Activated T-cell treated with anti-CD3 and anti-CD28 coated beads for 48 hours (primary cell): ENCODE measurements around the gene SAMM50.
"Not testable (repeated sequence)": the region's sequence is repeated elsewhere in the genome, so short reads cannot be mapped to it uniquely, and the experiment has no call there.

Source experiments
- DNase-seq: peaks from one replicate; pipeline ENCODE4 v3.0.0-alpha.2; 2020; ENCODE audit warnings: low read depth

Gene SAMM50

DNA sequence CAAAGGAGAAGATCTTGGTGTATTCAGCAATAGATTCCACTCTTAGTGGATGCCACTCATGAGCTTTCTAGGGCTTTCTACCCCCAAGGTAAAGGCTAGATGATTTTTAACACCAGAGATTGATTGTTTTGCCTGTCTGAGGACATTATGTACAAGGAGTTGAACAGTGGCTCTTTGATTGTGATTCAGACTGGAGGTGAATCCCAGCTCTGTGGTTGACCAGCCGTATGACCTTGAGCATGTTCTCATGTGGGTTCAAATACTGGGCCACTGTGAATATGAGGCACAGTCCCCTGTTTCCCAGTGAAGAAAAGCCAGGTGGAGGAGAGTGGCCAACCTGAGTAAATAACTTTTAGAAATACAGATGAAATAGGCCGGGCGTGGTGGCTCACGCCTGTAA is 44.9 kb downstream of the SAMM50 start:
- no peak for DNase-seq

DNA sequence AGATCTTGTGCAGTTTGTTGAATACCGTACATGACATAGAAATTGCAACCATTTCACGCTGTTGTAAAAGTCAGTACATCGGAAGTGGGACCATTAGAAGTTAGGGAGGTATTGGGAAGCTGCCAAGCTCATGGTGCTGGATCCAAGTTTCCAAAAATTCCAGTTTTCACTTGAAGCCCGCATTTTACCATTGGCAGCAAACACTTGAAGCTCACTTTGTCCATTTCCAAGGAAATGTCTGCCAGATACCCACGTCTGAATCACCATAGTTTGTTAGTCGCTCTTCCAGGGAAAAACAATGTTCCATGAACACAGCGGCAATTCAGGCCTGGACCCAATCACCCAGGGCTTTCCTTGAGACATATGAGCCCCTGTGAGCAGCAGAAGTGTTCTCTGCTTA is 46.3 kb downstream of the SAMM50 start:
- DNase-seq, result no peak

DNA sequence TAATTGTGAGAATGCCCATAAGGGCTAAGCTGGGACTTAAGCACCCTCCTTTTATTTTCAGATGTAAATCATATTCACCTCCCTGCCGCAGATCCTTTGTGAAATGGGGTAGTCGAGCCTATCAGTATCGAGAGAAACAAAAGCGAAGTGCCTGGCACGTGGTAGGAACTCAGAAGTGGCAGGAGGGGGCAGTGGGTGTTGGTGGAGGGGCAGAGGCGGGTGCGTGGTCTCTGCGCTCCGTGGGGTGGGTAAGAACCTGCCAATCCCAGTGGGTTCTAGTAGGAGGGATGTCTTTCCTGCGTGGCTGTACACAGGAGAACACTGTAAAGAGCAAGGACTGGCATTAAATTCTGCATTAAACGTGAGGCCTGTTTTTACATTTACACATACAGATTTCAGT is 47.1 kb downstream of the SAMM50 start:
- no peak for DNase-seq

DNA sequence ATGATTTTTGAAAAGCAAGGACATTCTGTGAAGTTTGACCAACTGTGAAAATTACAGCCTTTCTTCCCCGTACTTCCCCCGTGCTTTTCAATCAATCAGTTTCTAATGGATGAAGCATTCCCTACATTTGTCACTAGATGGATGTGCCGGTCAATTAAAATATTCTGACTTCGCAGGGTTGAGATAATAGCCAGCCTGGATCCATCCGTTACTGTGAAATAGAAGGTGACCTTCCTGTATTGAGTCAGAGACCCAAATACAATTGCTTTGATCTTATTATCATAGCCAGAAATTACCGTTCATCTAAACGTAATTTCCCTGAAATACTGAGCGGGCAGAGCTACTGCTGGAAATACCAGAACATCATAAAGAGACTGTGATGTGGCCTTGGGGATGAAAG is 47.8 kb downstream of the SAMM50 start:
- DNase-seq, result no peak

DNA sequence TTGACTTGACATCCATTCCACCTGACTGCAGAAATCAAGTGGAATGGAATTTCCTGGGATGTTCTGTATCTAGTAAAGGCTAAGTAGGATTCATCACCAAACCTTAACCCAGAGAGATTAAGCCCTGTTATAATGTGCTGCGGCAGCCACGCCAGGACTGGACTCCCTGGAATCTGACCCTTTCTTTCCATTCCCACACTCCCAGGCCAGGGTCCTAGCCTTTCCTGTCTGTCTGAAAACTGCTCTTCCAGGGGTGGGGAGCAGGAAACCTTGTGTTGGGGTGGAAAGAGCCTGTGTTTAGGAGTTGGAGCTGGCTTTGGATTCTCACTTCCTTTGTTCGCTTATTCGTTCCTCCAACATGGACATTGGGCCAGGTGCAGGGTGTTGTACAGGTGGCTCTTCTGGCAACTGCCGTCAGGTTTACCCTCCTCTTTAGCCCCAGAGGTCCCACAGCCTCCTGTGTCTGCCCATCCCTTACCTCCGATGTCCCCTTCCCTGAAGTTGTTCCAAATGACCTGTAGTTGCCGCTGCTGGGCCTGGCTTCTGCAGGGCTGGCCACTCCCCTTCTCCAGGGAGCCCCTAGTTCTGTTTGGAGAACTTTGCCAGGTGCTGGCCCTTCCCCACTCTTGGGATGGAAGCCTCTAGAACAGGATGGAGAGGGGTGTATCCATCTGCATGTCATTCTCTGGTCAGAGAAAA is 48.3 kb downstream of the SAMM50 start:
- no peak for DNase-seq

DNA sequence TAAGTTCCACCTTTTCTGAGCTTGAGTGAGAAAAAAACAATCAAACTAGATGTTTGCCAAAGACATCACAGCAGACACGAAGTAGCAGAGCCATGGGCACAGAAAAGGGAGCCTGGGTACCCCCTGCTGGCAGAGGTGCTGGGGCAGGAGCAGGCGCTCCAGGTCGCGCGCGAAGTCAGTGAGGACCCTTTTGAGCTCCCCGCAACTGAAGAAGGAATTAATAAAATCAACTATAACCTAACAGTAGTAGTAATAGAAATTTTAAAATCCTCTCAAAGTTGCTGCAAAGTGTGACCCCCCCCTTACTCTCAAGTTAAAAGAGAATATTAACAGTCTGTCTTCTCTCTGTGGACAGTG is 48.8 kb downstream of the SAMM50 start:
- no peak for DNase-seq

DNA sequence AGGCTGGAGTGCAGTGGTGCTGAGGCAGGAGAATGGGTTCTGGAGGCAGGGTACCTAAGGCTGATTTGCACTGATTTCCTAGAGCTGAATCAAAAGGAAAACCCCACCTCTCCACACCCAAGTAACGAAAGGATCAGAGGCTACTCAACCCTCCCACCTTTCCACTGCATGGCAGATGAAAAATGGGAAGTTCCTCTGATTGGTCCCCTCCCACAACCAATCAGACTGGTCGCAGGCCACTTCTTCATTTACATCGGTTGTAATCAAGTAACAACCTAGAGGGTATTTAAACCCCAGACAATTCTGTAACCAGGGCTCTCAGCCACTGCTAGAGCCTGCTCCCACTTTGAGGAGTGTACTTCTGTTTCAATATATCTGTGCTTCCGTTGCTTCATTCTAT is 50.3 kb downstream of the SAMM50 start:
- no peak for DNase-seq

DNA sequence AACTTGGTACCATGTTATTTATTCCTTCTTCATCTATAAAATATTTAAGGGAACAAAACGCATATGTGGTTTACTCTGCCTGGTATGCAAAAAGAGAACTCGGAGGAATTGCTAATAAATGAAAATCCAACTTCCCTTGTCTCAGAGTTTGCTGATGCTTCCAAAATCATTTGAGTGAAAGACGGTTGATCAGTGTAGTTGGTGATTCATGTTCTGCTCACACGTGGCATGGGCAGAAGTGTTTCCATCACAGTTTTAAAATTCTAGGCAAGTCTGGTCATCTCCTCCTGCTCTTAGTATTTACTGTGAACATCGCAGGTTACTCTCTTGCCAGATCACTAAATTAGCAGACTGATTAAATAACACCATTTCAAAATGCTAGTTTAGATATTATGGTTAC is 56.9 kb downstream of the SAMM50 start:
- DNase-seq, result no peak

DNA sequence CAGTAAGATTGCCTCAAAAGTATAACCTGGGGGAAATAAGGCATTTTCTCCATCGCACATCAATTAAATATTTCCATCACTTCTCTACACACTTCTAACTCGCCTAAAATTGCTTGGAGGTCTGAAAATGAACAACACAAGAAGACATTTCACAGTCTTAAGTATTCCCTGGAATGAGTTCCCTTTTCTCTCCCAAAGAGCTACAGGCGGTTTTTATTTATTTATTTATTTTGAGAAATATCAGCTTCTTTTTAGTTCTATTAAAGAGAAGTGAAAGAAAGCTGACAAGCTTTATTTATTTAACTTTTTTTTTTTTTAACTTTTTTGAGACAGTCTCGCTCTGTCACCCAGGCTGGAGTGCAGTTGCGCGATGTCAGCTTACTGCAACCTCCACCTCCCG is 57.3 kb downstream of the SAMM50 start:
- no peak for DNase-seq

DNA sequence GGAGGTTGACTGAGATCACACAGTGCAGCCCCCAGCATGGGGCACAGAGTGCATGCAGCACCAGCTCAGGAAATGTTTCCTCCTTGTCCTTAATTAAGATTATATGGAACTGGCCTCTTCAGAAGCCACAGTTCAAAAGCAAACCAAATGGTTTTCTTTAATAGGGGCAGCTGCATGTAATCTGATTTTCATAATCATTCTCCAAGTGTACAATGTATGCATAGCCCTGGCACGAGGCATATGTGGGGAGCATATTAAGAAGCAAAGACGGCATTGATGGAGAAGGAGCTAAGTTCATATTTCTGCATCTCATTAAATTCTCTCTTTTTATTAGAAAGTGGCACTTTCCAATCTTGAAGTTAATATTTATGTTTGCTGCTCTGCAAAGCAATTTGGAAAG is 59.0 kb downstream of the SAMM50 start:
- DNase-seq, result no peak

DNA sequence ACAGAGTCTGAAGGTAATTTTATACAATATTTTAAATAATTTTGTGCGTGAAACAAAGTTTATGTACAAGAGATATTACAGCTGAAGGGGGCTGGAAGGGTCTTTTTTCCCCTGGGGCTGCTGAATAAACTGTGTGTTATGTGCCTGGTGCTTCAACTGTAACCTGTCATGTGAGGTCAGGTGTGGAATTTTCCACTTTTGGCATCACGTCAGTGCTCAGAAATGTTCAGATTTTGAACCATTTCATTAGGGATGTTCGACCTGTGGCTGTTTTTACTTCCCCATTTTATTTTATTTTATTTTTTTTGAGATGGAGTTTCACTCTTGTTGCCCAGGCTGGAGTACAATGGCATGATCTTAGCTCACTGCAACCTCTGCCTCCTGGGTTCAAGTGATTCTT is 61.3 kb downstream of the SAMM50 start:
- not testable (repeated sequence) for DNase-seq

DNA sequence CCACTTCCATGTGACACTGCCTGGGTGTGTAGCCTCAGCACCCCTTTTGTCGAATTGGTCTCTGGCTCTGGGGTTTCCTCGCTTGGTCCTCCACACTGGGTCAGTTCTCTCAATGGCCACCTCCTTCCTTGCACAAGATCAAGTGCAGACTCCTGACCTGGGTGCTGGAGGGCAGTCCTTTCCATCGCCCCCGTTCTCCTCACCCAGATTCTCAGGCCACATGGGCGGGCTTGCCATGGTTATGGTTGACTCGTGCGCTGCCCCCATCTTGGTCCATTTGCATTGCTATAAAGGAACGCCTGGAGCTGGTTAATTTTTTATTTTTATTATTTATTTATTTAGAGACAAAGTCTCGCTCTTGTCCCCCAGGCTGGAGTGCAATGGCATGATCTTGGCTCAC is 63.4 kb downstream of the SAMM50 start:
- no peak for DNase-seq

DNA sequence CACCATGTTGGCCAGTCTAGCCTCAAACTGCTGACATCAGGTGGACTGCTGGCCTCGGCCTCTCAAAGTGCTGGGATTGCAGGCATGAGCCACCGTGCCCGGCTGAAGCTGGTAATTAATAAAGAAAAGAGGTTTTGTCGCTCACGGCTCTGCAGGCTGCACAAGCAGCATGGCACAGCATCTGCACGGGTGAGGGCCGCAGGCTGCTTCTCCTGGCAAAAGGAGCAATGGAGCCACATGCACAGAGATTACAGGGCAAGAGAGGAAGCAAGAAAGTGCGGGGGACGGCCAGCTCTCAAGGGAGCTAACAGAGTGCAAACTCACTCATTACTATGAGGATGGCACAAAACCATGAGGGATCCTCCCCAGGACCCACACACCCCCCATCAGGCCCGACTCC is 64.2 kb downstream of the SAMM50 start:
- DNase-seq, result no peak

DNA sequence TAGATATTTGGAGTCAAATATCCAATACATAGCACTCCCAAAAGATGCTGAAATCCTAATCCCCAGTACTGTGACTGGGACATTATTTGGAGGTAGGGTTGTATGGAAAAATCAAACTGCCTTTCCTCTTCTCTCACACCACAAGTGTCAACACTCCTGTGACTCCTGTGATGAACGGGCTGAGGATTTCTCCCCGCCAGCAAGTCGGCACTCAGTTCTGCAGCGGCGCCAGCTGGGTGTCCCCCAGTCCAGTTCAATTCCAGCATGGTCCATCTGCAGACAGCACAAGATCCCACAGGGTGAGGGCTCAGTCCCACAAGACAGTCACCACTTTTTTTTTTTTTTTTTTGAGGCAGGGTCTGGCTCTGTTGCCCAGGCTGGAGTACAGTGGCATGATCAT is 64.6 kb downstream of the SAMM50 start:
- DNase-seq, result no peak

DNA sequence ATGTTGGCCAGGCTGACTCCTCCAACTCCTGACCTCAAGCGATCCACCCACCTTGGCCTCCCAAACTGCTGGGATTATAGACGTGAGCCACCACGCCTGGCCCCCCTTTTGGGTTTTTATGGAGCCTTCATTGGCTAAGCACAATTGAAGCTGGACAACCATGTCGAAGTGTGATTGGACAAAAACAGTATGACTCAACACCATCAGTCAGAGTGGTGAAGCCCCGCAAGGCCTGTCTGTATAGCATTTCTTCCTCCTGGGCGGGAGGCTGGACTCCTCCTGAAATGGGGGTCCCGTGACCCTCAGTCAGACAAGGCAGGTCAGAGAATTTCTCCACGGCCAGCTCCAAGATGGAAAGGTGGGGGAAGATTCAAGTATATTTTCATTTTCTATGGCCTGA is 65.7 kb downstream of the SAMM50 start:
- DNase-seq, result no peak

DNA sequence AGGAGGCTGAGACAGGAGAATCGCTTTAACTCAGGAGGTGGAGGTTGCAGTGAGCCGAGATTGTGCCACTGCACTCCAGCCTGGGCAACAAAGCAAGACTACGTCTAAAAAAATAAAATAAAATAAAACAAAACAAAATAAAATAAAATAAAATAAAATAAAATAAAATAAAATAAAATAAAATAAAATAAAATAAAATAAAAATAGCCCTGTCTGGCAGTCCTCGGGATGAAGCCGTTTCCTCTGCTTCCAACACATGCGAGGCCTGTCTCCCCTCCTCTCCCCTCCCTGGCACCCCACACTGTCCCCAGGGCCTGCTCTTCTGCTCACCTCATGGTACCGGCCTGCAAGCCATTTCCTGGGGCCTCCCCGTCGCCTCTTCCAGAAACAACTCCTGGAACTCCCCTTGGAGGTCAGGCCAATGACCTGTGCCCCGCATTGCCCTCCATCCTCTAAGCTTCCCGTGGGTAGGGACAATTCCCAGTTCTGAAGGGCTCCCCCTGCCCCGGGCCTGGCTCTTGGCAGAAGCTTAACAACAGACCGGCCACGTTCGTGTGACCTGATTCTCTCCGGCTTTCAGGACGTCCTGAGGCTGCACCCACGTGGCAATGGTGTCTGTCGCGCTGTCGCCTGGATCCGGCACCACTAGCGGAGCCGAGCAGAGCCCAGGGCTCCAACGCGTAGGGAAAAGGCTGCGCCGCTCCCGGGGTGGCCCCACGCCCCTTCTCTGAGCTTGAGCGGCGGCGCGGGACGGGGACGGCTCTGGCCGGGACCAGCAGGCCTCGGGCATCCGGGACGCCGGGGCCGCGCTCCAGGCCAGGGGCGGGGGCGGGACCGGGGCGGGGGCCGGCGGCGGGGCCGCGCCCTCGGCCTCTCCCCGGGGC is 68.4 kb downstream of the SAMM50 start:
- peak; percentile 35 for DNase-seq

DNA sequence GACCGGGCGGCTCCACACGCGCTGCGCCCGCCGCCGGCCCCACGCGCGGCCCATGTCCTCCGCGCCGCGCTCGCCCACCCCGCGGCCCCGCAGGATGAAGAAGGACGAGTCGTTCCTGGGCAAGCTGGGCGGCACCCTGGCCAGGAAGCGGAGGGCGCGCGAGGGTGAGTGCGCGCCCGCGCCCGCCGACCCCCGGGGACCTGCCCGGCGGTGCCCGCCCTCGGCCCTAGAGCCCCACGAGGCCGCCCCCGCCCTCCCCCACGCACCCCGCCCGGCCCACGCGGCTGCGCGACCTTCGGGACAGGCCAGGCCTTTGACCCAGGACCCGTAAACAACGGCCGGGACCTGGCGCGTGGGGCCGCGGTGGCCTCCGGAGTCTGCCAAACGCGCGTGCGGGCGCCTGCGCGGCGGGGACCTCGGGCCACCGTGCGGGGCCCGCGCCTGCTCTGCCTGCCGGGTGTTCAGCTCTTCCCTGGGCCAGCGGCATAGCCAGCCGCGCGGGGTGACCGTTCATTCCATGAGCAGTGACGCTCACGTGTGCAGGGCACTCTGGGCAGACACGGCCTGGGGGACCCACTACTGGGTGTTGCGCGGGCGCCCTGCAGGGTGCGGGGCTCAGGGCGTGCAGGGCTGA is 69.2 kb downstream of the SAMM50 start, which contains the start of gene PARVB:
PARVB (plus strand) TSS at position 15 of the 634 bp plus-strand sequence; CDS start at position 53, 38 bp downstream.
- DNase-seq, result peak; percentile 15

DNA sequence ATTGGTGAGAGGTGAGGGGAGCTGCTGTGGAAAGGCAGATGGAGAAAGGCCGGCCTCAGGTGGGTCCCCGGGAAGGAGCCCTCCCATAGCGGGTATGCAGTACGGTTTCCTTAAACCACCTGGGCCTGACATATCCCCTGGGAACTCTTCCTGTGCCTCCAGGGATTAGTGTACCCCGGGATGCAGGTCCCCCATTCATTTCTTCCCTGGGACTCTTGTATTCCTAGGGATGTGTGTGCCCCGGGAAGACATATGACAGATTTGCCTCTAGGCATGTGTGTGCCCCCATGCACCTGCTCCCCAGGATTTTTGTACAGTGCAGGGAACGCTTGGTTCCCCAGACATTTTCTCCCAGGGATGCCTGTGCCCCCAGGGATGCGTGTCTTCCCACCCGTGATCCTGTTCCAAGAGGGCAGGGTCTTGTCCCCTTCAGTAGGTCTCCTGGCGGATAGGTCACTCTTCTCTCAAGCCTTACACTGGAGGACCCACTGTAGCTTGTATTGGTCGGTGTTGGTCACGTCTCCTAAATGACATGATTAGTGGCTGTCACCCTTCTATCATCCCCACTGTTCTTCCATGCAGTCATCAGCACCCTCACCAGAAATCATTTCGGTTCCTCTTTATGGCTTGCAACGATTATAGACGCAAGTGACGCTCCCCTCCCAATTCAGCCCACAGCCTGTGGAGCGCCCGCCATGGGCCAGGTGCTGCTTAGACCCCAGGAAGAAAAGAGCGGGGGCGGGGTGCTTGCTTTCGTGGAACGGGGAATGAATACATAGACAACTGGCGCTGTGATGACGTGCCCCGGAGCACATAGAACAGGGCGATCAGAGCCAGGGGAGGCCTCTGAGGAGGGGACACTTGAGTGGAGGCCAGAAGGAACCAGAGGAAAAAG is 70.2 kb downstream of the SAMM50 start:
- no peak for DNase-seq

DNA sequence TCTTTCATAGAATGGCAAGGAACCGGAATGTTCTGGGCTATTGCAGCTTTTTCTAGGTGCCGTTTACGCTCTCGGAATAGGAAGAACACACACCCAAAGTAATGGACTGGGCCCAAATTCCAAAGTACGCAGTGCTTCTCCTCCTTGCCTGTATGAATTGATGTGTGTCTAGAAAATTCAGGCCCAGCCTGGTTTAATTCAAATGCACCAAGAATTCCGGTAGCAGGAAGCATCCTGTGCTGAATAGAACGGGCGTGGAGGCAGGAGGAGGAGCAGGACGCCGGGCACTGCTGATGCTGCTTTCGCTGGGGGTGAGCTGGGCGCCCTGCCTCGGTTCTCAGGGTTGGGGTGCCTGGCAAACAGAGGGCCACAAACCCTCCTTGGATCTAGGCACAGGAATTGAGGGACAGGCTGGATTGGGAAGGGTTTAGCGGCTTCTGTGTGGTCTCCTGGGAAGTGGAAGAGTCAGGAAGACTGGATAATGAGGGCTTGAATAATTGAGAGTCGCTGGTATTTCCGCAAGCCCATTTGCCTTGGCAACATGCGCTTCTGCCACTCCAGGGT is 70.9 kb downstream of the SAMM50 start:
- DNase-seq, result no peak

DNA sequence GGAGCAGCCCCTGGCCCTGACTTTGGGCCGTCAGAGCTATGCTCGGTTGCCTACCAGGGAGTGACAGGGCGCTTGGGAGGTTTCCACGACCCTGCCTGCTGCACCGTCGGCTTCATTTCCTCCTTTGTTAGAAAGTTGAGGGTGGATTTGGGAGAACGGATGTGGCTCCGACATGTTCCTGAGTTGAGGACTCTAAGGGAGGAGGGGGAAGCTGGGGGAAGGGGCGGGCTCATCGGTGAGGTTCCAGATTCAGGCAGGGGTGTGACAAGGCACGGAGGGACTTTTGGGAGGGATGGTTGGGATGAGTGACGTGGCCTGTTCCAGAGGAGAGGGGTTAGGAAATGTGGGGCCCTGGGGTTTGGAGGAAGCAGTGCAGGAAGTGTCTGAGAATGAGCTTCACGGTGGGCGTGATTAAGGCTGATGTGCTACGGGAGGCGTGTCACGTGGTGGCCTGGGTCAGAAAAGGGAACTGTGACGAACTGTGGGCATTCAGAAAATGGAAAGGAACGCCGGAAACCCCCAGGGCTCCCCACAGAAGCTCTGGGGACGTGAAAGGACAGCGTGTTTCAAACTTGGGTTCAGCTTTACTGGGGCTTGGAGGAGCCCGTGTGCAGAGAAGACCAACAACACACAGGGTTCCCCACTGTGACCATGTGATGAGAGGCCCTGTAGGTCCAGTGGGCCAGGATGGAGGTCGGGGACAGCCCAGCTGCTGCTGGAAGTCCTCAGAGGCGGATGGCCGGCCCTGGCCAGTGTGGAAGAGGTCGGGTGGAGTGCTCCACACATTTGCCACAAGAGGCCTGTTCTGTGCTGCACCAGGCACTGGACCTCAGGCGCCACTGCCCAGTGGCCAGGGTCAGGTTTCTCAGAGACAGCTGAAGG is 71.6 kb downstream of the SAMM50 start:
- peak; percentile 60 for DNase-seq

DNA sequence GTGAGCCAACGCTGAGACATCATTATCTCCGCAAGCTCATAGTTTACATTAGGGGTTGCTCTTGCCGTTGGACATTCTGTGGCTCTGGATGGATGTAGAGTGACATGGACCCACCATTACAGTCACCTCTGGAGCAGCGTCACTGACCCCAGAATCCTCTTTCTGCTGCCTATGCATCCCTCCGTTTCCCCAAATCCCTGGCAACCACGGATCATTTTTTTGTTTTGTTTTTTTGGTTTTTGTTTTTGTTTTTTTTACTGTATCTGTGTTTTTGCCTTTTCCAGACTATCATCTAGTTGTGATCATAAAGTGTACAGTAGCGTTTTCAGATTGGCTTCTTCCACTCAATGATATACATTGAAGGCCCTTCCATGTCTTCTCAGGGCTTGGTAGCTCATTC is 72.8 kb downstream of the SAMM50 start:
- no peak for DNase-seq
